SK-N-SH treated with all-trans-retinoic acid at 6 μM for 48 hours (cell line): Measurements from ENCODE around the gene HES5.

Experiments
- ARNTL ChIP-seq: fragments of 450-650 bp; formaldehyde crosslinking; IDR thresholded peaks from 2 replicates; pipeline ENCODE4 v1.5.0; 2020; ENCODE audit warnings: low read depth, mild to moderate bottlenecking, moderate library complexity, borderline replicate concordance
- ISL1 ChIP-seq: fragments of 250-450 bp; sonication (Bioruptor Pico); IDR thresholded peaks from 2 replicates; pipeline ENCODE4 v2.1.2; 2022; ENCODE audit warnings: mild to moderate bottlenecking, moderate library complexity
- ZNF70 ChIP-seq: fragments of 450-650 bp; formaldehyde crosslinking; IDR thresholded peaks from 2 replicates; pipeline ENCODE4 v1.5.0; 2020; ENCODE audit warnings: mild to moderate bottlenecking, moderate library complexity
- TF ChIP-seq, protein P1 (sequence below): fragments of 250-450 bp; sonication (Bioruptor Pico); IDR thresholded peaks from 2 replicates; pipeline ENCODE4 v1.8.0; 2020; ENCODE audit warnings: mild to moderate bottlenecking, moderate library complexity, borderline replicate concordance
- TF ChIP-seq, protein P2 (sequence below): fragments of 250-450 bp; sonication (Bioruptor Pico); IDR thresholded peaks from 2 replicates; pipeline ENCODE4 v1.5.0; 2020; ENCODE audit warnings: mild to moderate bottlenecking, moderate library complexity

GRCh38 chr1:2481885-2482284 is 48.2 kb downstream of the HES5 start:
- TF ChIP-seq, protein P1, sequence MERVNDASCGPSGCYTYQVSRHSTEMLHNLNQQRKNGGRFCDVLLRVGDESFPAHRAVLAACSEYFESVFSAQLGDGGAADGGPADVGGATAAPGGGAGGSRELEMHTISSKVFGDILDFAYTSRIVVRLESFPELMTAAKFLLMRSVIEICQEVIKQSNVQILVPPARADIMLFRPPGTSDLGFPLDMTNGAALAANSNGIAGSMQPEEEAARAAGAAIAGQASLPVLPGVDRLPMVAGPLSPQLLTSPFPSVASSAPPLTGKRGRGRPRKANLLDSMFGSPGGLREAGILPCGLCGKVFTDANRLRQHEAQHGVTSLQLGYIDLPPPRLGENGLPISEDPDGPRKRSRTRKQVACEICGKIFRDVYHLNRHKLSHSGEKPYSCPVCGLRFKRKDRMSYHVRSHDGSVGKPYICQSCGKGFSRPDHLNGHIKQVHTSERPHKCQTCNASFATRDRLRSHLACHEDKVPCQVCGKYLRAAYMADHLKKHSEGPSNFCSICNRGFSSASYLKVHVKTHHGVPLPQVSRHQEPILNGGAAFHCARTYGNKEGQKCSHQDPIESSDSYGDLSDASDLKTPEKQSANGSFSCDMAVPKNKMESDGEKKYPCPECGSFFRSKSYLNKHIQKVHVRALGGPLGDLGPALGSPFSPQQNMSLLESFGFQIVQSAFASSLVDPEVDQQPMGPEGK (CRISPR knock-in tag): no peak
- TF ChIP-seq, protein P2, sequence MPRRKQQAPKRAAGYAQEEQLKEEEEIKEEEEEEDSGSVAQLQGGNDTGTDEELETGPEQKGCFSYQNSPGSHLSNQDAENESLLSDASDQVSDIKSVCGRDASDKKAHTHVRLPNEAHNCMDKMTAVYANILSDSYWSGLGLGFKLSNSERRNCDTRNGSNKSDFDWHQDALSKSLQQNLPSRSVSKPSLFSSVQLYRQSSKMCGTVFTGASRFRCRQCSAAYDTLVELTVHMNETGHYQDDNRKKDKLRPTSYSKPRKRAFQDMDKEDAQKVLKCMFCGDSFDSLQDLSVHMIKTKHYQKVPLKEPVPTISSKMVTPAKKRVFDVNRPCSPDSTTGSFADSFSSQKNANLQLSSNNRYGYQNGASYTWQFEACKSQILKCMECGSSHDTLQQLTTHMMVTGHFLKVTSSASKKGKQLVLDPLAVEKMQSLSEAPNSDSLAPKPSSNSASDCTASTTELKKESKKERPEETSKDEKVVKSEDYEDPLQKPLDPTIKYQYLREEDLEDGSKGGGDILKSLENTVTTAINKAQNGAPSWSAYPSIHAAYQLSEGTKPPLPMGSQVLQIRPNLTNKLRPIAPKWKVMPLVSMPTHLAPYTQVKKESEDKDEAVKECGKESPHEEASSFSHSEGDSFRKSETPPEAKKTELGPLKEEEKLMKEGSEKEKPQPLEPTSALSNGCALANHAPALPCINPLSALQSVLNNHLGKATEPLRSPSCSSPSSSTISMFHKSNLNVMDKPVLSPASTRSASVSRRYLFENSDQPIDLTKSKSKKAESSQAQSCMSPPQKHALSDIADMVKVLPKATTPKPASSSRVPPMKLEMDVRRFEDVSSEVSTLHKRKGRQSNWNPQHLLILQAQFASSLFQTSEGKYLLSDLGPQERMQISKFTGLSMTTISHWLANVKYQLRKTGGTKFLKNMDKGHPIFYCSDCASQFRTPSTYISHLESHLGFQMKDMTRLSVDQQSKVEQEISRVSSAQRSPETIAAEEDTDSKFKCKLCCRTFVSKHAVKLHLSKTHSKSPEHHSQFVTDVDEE (CRISPR knock-in tag): no peak
- TF ChIP-seq ISL1 (CRISPR knock-in tag) (no peak), ARNTL (no peak), ZNF70 (CRISPR knock-in tag) (no peak)
